GM23338 (cell line): ENCODE results near the gene AP5M1. TPM values are rescaled to one million over a fixed set of nuclear protein-coding genes. Genes with fewer than 3 reads are reported as not detected.

Experiments
- ATAC-seq: fragments of 200-7000 bp; cut with Tn5 transposase; 3 replicates; pipeline ENCODE4 v1.9.1; 2020
- DNase-seq: peaks from one replicate; pipeline ENCODE4 v3.0.0-alpha.2; 2015; ENCODE audit warnings: low spot score
- H2AFZ ChIP-seq: fragments of 200-600 bp; sonication (generic); 2 replicates; pipeline ENCODE4 v1.8.0; 2016; ENCODE audit warnings: antibody characterized with exemption, mild to moderate bottlenecking, moderate library complexity
- H3F3A ChIP-seq: fragments of 200-600 bp; sonication (generic); replicated peaks from 2 replicates; pipeline ENCODE4 v1.8.0; 2017; ENCODE audit warnings: antibody characterized with exemption, mixed run types, low read depth
- H3K27ac ChIP-seq: fragments of 200-600 bp; sonication (generic); 2 replicates; pipeline ENCODE4 v1.6.1; 2016; ENCODE audit warnings: low read depth
- H3K27me3 ChIP-seq: fragments of 200-600 bp; sonication (generic); 2 replicates; pipeline ENCODE4 v1.8.0; 2016; ENCODE audit warnings: mild to moderate bottlenecking, mixed run types, moderate library complexity; ENCODE audit not compliant: insufficient read depth
- H3K36me3 ChIP-seq: fragments of 200-600 bp; sonication (generic); 2 replicates; pipeline ENCODE4 v1.8.0; 2016; ENCODE audit warnings: mild to moderate bottlenecking; ENCODE audit not compliant: insufficient read depth
- H3K4me1 ChIP-seq: fragments of 200-600 bp; sonication (generic); 2 replicates; pipeline ENCODE4 v1.8.0; 2016; ENCODE audit warnings: mild to moderate bottlenecking, moderate library complexity; ENCODE audit not compliant: insufficient read depth
- H3K4me2 ChIP-seq: fragments of 200-600 bp; sonication (generic); 2 replicates; pipeline ENCODE4 v1.7.1; 2017; ENCODE audit warnings: mixed run types
- H3K4me3 ChIP-seq: fragments of 200-600 bp; sonication (generic); 2 replicates; pipeline ENCODE4 v1.6.1; 2016; ENCODE audit warnings: mixed run types
- H3K79me2 ChIP-seq: fragments of 200-600 bp; sonication (generic); replicated peaks from 2 replicates; pipeline ENCODE4 v1.8.0; 2017; ENCODE audit warnings: mild to moderate bottlenecking; ENCODE audit not compliant: insufficient read depth
- H3K9me2 ChIP-seq: fragments of 200-600 bp; sonication (generic); 2 replicates; pipeline ENCODE4 v1.8.0; 2017; ENCODE audit not compliant: insufficient read depth
- H4K20me1 ChIP-seq: fragments of 200-600 bp; sonication (generic); replicated peaks from 2 replicates; pipeline ENCODE4 v1.8.0; 2017; ENCODE audit warnings: mild to moderate bottlenecking; ENCODE audit not compliant: insufficient read depth
- H3K27ac Mint-ChIP-seq: 2 replicates; pipeline ENCODE4 v1.8.0; 2020; ENCODE audit warnings: inconsistent platforms, mild to moderate bottlenecking, moderate library complexity, mixed read lengths
- H3K27me3 Mint-ChIP-seq: 3 replicates; pipeline ENCODE4 v1.8.0; 2022; ENCODE audit warnings: low read depth, mild to moderate bottlenecking, moderate library complexity, mixed read lengths, inconsistent platforms; ENCODE audit not compliant: insufficient read depth, poor library complexity
- H3K36me3 Mint-ChIP-seq: 3 replicates; pipeline ENCODE4 v1.8.0; 2021; ENCODE audit warnings: low read depth, mild to moderate bottlenecking, inconsistent platforms, moderate library complexity, mixed read lengths
- H3K4me1 Mint-ChIP-seq: 3 replicates; pipeline ENCODE4 v1.8.0; 2020; ENCODE audit warnings: mild to moderate bottlenecking, inconsistent platforms, mixed read lengths
- H3K4me3 Mint-ChIP-seq: 3 replicates; pipeline ENCODE4 v1.8.0; 2021; ENCODE audit warnings: moderate library complexity, mild to moderate bottlenecking, inconsistent platforms, mixed read lengths
- H3K9me3 Mint-ChIP-seq: 3 replicates; pipeline ENCODE4 v1.8.0; 2020; ENCODE audit warnings: moderate library complexity, mild to moderate bottlenecking, inconsistent platforms, mixed read lengths
- CREB1 ChIP-seq: fragments of 250-450 bp; sonication (Bioruptor Pico); IDR thresholded peaks from 2 replicates; pipeline ENCODE4 v1.5.0; 2020; ENCODE audit warnings: low read depth, mild to moderate bottlenecking, moderate library complexity
- EZH2 ChIP-seq: fragments of 200-600 bp; sonication (generic); IDR thresholded peaks from one replicate; pipeline ENCODE4 v1.8.0; 2017; ENCODE audit warnings: antibody characterized with exemption, mild to moderate bottlenecking, low read depth; ENCODE audit not compliant: unreplicated experiment
- EZH2phosphoT487 ChIP-seq: fragments of 200-600 bp; sonication (generic); IDR thresholded peaks from one replicate; pipeline ENCODE4 v1.8.1; 2018; ENCODE audit warnings: antibody characterized with exemption; ENCODE audit not compliant: unreplicated experiment
- JUNB ChIP-seq: IDR thresholded peaks from one replicate; pipeline ENCODE4 v1.6.1; 2016; ENCODE audit warnings: antibody characterized with exemption; ENCODE audit not compliant: unreplicated experiment
- NANOG ChIP-seq: IDR thresholded peaks from 2 replicates; pipeline ENCODE4 v1.6.1; 2016; ENCODE audit warnings: antibody characterized with exemption, borderline replicate concordance
- POLR2AphosphoS5 ChIP-seq: IDR thresholded peaks from 2 replicates; pipeline ENCODE4 v1.6.1; 2016; ENCODE audit warnings: antibody characterized with exemption, low read depth
- STAT1 ChIP-seq: IDR thresholded peaks from one replicate; pipeline ENCODE4 v1.6.1; 2016; ENCODE audit warnings: antibody characterized with exemption; ENCODE audit not compliant: unreplicated experiment
- ZNF331 ChIP-seq: fragments of 250-450 bp; sonication (Bioruptor Pico); IDR thresholded peaks from 2 replicates; pipeline ENCODE4 v1.5.0; 2020; ENCODE audit warnings: low read depth, mild to moderate bottlenecking, moderate library complexity
- polyA plus RNA-seq: library from polyadenylated mRNA; unstranded; fragments of >200 nt; fragmentation: Nextera tagmentation; extraction: Ambion mirVana; gene quantifications from 2 replicates; pipeline ENCODE4 v1.2.1, GENCODE V29; 2016
- total RNA-seq: library from RNA; depleted of rRNA; stranded (reverse); fragments of >200 nt; shearing (Covaris generic); gene quantifications from 2 replicates; pipeline ENCODE4 v1.2.3, GENCODE V29; 2014
- TF ChIP-seq, protein P1 (sequence below): IDR thresholded peaks from 2 replicates; pipeline ENCODE4 v1.6.1; 2016; ENCODE audit warnings: antibody characterized with exemption
- TF ChIP-seq, protein P2 (sequence below): fragments of 250-450 bp; sonication (Bioruptor Pico); IDR thresholded peaks from 2 replicates; pipeline ENCODE4 v1.5.0; 2020; ENCODE audit warnings: mild to moderate bottlenecking, moderate library complexity
- TF ChIP-seq, protein P3 (sequence below), 2 experiments: fragments of 200-600 bp in 1 of 2; sonication (generic) in 1 of 2; conservative IDR thresholded peaks; 2 replicates each; pipeline versions ENCODE4 v1.5.1 to v1.6.1; 2016 to 2017; ENCODE audit warnings: antibody characterized with exemption in 2 of 2, low read depth in 2 of 2, mild to moderate bottlenecking in 2 of 2, moderate library complexity in 1 of 2

Gene AP5M1
- total and polyA plus RNA-seq, 2 experiments from 2014 or later: 27.2 to 43.7 TPM

DNA sequence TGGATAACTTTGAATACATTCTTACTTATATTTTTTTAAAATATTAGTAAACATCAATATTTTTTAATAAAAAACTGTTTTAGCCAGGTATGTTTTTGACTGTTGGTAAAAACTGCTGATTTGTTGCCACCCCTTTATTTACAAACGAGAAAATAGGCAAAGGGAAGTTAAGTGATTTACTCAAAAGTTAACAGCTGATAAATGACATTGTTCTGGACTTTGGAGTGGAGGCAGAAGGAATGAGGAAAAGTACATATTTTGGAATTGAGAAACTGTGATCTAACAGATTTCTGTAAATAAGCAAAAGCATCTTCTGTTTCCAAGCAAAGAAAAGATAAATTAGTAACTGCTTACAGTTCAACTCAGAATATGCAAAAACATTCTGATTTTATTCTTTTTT is 4.5 kb downstream of the AP5M1 start:
- TF ChIP-seq ZNF331 (CRISPR knock-in tag): no peak
- TF ChIP-seq CREB1 (CRISPR knock-in tag): no peak
- TF ChIP-seq, protein P1, sequence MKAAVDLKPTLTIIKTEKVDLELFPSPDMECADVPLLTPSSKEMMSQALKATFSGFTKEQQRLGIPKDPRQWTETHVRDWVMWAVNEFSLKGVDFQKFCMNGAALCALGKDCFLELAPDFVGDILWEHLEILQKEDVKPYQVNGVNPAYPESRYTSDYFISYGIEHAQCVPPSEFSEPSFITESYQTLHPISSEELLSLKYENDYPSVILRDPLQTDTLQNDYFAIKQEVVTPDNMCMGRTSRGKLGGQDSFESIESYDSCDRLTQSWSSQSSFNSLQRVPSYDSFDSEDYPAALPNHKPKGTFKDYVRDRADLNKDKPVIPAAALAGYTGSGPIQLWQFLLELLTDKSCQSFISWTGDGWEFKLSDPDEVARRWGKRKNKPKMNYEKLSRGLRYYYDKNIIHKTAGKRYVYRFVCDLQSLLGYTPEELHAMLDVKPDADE: no peak
- TF ChIP-seq, protein P2, sequence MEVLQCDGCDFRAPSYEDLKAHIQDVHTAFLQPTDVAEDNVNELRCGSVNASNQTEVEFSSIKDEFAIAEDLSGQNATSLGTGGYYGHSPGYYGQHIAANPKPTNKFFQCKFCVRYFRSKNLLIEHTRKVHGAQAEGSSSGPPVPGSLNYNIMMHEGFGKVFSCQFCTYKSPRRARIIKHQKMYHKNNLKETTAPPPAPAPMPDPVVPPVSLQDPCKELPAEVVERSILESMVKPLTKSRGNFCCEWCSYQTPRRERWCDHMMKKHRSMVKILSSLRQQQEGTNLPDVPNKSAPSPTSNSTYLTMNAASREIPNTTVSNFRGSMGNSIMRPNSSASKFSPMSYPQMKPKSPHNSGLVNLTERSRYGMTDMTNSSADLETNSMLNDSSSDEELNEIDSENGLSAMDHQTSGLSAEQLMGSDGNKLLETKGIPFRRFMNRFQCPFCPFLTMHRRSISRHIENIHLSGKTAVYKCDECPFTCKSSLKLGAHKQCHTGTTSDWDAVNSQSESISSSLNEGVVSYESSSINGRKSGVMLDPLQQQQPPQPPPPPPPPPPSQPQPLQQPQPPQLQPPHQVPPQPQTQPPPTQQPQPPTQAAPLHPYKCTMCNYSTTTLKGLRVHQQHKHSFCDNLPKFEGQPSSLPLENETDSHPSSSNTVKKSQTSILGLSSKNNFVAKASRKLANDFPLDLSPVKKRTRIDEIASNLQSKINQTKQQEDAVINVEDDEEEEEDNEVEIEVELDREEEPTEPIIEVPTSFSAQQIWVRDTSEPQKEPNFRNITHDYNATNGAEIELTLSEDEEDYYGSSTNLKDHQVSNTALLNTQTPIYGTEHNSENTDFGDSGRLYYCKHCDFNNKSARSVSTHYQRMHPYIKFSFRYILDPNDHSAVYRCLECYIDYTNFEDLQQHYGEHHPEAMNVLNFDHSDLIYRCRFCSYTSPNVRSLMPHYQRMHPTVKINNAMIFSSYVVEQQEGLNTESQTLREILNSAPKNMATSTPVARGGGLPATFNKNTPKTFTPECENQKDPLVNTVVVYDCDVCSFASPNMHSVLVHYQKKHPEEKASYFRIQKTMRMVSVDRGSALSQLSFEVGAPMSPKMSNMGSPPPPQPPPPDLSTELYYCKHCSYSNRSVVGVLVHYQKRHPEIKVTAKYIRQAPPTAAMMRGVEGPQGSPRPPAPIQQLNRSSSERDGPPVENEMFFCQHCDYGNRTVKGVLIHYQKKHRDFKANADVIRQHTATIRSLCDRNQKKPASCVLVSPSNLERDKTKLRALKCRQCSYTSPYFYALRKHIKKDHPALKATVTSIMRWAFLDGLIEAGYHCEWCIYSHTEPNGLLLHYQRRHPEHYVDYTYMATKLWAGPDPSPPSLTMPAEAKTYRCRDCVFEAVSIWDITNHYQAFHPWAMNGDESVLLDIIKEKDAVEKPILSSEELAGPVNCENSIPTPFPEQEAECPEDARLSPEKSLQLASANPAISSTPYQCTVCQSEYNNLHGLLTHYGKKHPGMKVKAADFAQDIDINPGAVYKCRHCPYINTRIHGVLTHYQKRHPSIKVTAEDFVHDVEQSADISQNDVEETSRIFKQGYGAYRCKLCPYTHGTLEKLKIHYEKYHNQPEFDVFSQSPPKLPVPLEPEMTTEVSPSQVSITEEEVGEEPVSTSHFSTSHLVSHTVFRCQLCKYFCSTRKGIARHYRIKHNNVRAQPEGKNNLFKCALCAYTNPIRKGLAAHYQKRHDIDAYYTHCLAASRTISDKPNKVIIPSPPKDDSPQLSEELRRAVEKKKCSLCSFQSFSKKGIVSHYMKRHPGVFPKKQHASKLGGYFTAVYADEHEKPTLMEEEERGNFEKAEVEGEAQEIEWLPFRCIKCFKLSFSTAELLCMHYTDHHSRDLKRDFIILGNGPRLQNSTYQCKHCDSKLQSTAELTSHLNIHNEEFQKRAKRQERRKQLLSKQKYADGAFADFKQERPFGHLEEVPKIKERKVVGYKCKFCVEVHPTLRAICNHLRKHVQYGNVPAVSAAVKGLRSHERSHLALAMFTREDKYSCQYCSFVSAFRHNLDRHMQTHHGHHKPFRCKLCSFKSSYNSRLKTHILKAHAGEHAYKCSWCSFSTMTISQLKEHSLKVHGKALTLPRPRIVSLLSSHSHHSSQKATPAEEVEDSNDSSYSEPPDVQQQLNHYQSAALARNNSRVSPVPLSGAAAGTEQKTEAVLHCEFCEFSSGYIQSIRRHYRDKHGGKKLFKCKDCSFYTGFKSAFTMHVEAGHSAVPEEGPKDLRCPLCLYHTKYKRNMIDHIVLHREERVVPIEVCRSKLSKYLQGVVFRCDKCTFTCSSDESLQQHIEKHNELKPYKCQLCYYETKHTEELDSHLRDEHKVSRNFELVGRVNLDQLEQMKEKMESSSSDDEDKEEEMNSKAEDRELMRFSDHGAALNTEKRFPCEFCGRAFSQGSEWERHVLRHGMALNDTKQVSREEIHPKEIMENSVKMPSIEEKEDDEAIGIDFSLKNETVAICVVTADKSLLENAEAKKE: no peak
- H3K27me3 Mint-ChIP-seq: peaks cover 5% of the 10 kb centered on the region
- no peak overlapping the region for H3K4me2 ChIP-seq

DNA sequence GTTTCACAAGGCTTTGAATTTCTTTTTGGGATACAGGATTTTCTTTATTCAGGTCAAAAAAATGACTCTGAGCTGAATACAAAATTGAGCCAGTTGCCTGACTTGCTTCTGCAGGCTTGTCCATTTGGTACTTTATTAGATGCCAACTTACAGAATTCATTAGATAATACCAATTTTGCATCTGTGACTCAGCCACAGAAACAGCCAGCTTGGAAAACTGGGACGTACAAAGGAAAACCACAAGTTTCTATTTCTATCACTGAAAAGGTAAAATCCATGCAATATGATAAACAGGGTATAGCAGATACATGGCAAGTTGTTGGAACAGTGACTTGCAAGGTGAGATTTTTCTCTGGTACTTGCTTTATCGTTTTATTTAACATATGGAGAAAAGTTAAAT is 5.8 kb downstream of the AP5M1 start:
- Histone ChIP-seq H3K27me3 (no peaks in the 10 kb centered on the region), H3K9me2 (no peaks in the 10 kb centered on the region), H3K4me3 (no peak overlapping the region), H3F3A (no peaks in the 10 kb centered on the region), H4K20me1 (peaks cover 10% of the 10 kb centered on the region), H3K27ac (no peak overlapping the region), H3K4me1 (no peaks in the 10 kb centered on the region; the same call in 1 of the 2 replicates), H3K36me3 (peaks cover 8% of the 10 kb centered on the region; the same call in 1 of the 2 replicates), H3K4me2 (no peak overlapping the region), H2AFZ (no peak overlapping the region), H3K79me2 (peaks cover 68% of the 10 kb centered on the region)
- H3K27ac Mint-ChIP-seq: no peak overlapping the region
- no peak overlapping the region for H3K4me3 Mint-ChIP-seq
- no peaks in the 10 kb centered on the region; the same call in 2 of the 3 replicates for H3K9me3 Mint-ChIP-seq
- peaks cover 3% of the 10 kb centered on the region for H3K27me3 Mint-ChIP-seq
- H3K4me1 Mint-ChIP-seq: peaks cover 13% of the 10 kb centered on the region
- H3K36me3 Mint-ChIP-seq: peaks cover 19% of the 10 kb centered on the region
- DNase-seq (no peak), ATAC-seq (no peak)
- TF ChIP-seq, protein P3, sequence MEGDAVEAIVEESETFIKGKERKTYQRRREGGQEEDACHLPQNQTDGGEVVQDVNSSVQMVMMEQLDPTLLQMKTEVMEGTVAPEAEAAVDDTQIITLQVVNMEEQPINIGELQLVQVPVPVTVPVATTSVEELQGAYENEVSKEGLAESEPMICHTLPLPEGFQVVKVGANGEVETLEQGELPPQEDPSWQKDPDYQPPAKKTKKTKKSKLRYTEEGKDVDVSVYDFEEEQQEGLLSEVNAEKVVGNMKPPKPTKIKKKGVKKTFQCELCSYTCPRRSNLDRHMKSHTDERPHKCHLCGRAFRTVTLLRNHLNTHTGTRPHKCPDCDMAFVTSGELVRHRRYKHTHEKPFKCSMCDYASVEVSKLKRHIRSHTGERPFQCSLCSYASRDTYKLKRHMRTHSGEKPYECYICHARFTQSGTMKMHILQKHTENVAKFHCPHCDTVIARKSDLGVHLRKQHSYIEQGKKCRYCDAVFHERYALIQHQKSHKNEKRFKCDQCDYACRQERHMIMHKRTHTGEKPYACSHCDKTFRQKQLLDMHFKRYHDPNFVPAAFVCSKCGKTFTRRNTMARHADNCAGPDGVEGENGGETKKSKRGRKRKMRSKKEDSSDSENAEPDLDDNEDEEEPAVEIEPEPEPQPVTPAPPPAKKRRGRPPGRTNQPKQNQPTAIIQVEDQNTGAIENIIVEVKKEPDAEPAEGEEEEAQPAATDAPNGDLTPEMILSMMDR (conservative IDR thresholded peaks at IDR 0.05; ENCODE audit: low read depth in 2 of 2): no peak
- TF ChIP-seq, protein P1: no peak
- TF ChIP-seq POLR2AphosphoS5: no peak
- TF ChIP-seq CREB1 (CRISPR knock-in tag): no peak
- no peak for TF ChIP-seq STAT1
- TF ChIP-seq NANOG: no peak
- no peak for TF ChIP-seq JUNB
- no peak for TF ChIP-seq ZNF331 (CRISPR knock-in tag)
- no peak for TF ChIP-seq EZH2
- no peak for TF ChIP-seq EZH2phosphoT487

More for the DNA sequence above, 4.5 kb downstream of the AP5M1 start:
- Histone ChIP-seq H3F3A (no peaks in the 10 kb centered on the region; the same call in 1 of the 2 replicates), H3K9me2 (no peaks in the 10 kb centered on the region), H2AFZ (no peak overlapping the region), H4K20me1 (peaks cover 10% of the 10 kb centered on the region), H3K36me3 (peaks cover 8% of the 10 kb centered on the region; the same call in 1 of the 2 replicates), H3K79me2 (peaks cover 71% of the 10 kb centered on the region), H3K4me3 (no peak overlapping the region), H3K27ac (no peak overlapping the region), H3K4me1 (no peaks in the 10 kb centered on the region; the same call in 1 of the 2 replicates), H3K27me3 (no peaks in the 10 kb centered on the region)
- Mint-ChIP-seq H3K27ac (no peak overlapping the region), H3K9me3 (peaks cover 4% of the 10 kb centered on the region; the same call in 1 of the 3 replicates), H3K36me3 (peaks cover 21% of the 10 kb centered on the region), H3K4me1 (peaks cover 13% of the 10 kb centered on the region), H3K4me3 (no peak overlapping the region)
- DNase-seq (no peak), ATAC-seq (no peak)
